ENCODE data around the gene ZNF485.
"Not testable (repeated sequence)": the region's sequence is repeated elsewhere in the genome, so short reads cannot be mapped to it uniquely, and the experiment has no call there.

The ZNF485 gene

GRCh38 chr10:43606323-43607198 is at the start of gene ZNF485:
Gene ZNF485, plus strand, starts transcription at chr10:43606438. Its CDS starts 613 bp downstream, at chr10:43607051.
- no peak for DNase-seq (ENCODE audit: low read depth)

- no peak for DNase-seq (ENCODE audit: low read depth)
These were observed 49.0 kb upstream of the ZNF485 start for GRCh38 chr10:43557214-43557613.

DNA sequence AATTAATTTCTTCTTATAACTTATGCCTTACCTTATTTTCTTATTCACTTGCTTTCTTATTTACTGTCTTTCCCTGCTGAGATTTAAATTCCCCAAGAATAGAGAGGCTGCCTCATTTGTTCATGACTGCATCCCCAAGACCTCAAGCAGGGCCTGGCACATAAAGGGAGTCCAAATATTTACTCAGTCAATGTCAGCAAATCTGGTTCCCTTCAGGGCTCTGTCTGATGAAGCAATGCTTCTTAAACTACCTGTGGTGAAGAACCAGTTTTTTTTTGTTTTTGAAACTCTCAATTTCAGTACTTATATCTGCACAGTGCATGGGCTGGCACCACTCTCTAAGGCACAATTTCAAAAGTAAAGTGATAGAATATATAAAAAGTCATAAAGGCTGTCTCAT is 36.6 kb upstream of the ZNF485 start:
- no peak for DNase-seq (ENCODE audit: low read depth)

- DNase-seq (ENCODE audit: low read depth), result no peak
These were observed 35.3 kb upstream of the ZNF485 start for GRCh38 chr10:43570971-43571370.

DNA sequence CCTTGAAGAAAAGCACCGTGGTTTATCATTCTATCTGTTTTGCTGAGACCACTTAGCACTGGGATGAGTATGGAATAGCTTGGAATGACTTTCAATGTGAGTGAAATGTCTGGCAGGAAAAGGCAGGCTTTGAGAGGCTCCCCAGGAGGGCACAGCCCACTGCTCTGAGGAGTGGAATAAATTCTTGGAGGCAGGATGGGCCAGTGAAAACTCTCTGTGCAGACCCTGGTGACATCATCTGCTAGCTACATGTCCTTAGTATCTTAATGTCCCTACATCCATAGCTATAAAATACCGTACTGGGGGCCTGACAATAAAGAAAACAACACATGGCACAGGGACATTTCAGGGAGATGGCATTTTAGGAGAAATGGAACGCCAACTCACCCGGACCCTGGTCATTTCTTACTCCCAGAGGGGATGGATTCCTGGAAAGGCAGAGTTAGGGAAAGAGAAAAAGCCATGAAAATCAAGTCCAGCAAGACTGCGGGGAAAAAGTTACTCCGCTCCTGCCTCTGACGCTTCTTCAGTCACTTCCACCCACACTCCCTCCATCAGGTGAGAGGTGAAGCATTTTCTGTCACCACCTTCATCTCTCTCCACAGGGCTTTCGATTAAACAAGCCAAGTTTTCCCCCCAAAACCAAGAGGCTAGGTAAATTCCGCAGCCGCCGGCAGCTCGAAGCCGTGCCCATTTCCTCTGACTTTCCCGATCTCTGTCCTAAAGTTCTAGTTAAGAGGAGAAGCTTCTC is 32.8 kb upstream of the ZNF485 start:
- no peak for DNase-seq (ENCODE audit: low read depth)

- peak; percentile 47 for DNase-seq (ENCODE audit: low read depth)
These were observed 32.0 kb upstream of the ZNF485 start, which contains the start of gene ZNF239 for GRCh38 chr10:43574001-43574892. Gene ZNF239, minus strand, starts transcription at chr10:43574616. Its CDS starts 16,537 bp downstream, at chr10:43558079.

DNA sequence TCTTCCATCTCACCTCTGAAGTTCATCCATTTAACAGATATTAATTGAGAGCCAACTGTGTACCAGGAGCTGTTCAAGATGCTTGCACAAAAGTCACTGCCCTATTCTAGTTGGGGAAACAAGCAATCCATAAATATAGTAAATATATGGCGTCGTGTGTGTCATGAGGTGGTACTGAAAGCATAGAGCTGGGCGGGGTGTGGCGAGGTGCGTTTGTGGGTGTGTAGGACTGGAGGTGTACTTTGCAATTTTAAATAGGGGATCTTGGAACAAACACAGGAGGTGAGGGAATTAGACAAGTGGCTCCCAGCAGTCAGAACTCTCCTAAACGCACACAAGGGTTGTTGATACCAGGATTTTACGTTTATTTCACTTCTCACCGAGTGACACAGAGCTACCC is 31.3 kb upstream of the ZNF485 start:
- no peak for DNase-seq (ENCODE audit: low read depth)

DNA sequence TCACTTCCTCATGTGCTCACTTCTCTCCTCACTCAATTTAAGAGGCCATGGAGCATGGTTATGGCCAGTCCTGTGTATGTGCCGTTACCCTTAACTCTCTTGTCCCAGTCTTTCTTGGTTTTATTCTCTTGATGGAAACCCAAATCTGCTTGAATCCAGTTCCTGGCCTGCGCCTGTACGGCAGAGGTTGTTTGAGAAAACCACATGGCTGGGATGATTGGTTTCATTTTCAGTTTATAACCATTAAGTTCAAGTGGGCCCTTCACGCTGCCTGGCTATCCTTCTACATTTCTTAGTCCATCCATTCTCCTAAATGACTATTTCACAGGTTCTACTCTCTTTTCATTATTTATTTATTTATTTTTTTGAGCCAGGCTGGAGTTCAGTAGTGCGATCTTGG is 30.2 kb upstream of the ZNF485 start:
- DNase-seq (ENCODE audit: low read depth), result no peak

DNA sequence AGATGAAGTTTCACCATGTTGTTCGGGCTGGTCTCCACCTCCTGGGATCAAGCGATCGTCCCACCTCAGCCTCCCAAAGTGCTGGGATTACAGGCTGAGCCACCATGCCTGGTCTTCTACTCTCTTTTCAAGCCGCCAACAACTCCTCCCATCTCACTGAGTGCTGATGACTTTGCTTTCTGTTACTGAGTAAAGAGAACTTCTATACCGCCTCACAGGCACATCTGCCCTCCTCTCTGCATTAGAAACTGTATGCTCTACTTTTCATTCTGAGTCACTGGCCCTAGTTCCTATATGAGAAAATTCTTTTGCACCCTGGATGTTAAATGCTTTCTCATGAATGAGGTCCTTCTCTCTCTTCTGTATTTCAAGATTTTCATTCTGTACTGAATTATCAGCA is 29.7 kb upstream of the ZNF485 start:
- DNase-seq (ENCODE audit: low read depth), result no peak

DNA sequence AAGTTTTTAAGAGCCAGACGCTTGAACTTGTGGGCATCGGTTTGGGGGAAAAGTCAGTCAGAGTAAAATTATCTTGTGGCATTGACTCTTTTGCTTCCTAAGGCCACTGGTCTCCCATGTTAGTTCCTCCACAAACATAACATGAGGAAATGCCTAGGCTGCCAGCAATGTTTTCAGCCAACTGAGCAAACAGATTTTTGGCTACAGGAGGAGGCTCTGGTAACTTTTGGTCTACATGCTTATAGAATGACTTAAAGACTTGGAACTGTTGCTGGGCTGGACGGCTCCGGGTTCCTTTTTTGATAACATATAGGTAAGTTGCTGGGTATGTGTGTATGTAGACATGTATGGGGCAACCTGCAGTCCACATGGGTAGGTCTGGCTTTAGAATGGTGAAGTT is 22.2 kb upstream of the ZNF485 start:
- DNase-seq (ENCODE audit: low read depth), result no peak

DNA sequence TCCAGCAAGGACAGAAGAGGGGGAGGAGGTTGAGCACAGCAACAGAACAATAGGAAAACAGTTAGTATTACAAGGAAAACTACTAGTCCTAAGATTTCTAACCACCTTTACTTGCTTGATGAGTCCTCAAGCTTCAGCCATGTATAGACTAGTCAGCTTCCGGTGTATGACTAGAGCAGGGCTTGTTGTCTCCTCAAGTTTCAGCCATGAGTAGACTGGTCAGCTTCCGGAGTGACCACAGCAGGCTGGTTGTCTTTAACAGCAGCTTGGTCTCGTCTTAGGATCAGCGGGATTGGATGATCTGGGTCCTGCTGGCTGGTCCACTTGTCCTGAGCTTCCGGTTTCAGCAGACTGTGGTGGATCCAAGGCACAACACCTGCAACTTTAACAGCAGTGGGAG is 21.2 kb upstream of the ZNF485 start:
- no peak for DNase-seq (ENCODE audit: low read depth)

- no peak for DNase-seq (ENCODE audit: low read depth)
These were observed 20.1 kb upstream of the ZNF485 start for GRCh38 chr10:43585981-43586729.

- DNase-seq (ENCODE audit: low read depth), result not testable (repeated sequence)
These were observed 19.5 kb upstream of the ZNF485 start for GRCh38 chr10:43586730-43587115.

GRCh38 chr10:43591303-43591904 is 14.8 kb upstream of the ZNF485 start:
- no peak for DNase-seq (ENCODE audit: low read depth)

GRCh38 chr10:43594944-43595589 is 11.2 kb upstream of the ZNF485 start:
- no peak for DNase-seq (ENCODE audit: low read depth)

DNA sequence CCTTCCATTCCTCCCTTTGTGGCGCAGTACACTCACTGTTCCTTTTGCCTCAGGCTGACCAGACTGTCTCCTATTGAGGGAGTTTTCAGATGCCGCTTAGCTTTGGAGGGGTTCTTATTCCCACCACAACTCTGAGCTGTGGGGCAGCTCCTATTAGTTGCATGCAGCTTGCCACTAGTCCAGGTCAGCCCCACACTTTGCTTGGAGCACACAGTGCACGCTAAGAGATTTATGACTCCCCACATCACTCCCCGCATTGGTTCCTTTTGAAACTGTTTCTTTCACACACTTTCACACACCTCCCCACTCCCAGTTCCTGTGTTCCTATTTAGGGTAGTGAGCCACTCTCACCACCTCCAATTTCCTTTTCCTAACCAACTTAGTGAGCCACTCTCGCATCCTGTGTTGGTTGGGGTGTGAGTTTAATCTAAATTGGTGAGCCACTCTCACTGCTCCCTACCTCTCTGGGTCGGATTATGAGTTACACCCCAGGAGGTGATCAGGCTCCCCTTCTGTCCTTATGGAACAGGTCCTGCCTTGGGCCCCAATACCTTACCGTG is 10.4 kb upstream of the ZNF485 start:
- no peak for DNase-seq (ENCODE audit: low read depth)

DNA sequence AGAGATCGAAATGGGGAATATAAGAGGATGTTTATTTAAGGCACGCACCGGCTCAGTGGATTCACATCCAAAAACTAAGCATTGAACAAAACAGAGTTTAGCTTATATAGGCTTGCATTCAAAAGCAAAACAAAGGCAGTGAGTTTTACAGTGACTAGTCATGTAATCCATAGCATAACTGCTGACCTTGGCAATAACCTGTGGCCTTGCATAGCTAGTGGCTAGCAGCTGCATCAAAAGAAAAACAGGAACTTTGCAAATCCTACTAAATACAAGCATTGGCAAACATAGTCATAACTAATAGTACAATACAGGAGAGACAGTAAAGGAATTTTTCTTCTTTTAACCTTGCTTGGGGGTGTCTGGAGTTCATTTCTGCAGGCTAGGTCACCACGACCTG is 9.7 kb upstream of the ZNF485 start:
- no peak for DNase-seq (ENCODE audit: low read depth)

DNA sequence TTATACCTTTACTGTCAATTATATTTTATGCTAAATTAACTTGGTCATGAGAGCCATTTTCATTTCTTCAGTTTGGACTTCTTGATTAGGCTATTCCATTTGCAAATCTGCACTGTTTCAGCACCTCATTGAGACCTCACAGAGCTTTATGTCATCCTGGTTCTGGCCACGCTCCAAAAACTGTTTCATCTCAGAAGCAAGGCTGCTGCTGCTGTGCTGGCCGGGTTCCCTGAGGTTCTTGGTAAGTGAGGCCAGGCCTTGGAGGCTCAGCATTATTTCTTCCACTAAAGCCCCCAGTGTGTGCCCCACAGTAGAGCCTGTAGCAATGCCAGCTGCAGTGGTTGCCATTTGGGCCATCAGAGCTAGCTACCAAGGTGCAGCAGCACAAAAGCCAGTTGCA is 7.8 kb upstream of the ZNF485 start:
- DNase-seq (ENCODE audit: low read depth), result no peak

DNA sequence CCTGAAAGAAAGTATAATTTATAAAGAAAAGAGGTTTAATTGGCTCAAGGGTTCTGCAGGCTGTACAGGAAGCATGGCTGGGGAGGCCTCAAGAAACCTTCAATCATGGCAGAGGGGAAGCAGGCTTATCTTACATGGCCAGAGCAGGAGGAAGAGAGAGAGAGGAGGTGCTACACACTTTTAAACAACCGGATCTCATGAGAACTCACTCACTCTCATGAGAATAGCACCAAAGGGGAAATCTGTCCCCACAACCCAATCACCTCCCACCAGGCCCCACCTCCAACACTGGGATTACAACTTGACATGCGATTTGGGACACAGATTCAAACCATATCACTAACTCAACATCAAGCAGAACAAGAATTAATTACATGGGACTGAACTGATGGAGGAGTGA is 6.9 kb upstream of the ZNF485 start:
- DNase-seq (ENCODE audit: low read depth), result no peak

GRCh38 chr10:43601576-43601975 is 4.7 kb upstream of the ZNF485 start:
- DNase-seq (ENCODE audit: low read depth), result not testable (repeated sequence)
